A673 (cell line): ENCODE results near the gene YTHDC2. TPM values are rescaled to one million over a fixed set of nuclear protein-coding genes. Genes with fewer than 3 reads are reported as not detected.

Experiments
- Bru-seq: library from RNA; stranded (reverse); fragments of 400-500 nt; gene quantifications from one replicate; lab custom pipeline; 2021; lab: Mats Ljungman, UMichigan
- BruChase-seq, 2 experiments: library from RNA; stranded (reverse); fragments of 400-500 nt; gene quantifications; one replicate each; lab custom pipeline; 2021; lab: Mats Ljungman, UMichigan
- BruUV-seq: library from RNA; stranded (reverse); fragments of 400-500 nt; replicated peaks from 2 replicates; lab custom pipeline; 2021; lab: Mats Ljungman, UMichigan
- CTCF ChIA-PET: fragments of 300-600 bp; sonication (Branson Sonifier 250); formaldehyde crosslinking; loops from one replicate; lab custom pipeline; 2022; ENCODE audit warnings: antibody characterized with exemption; lab: Charles Lee
- POLR2A ChIA-PET: fragments of 300-600 bp; sonication (Branson Sonifier 250); formaldehyde crosslinking; loops from one replicate; lab custom pipeline; 2022; ENCODE audit warnings: antibody characterized with exemption; ENCODE audit not compliant: low non-redundant PET; lab: Charles Lee
- DNase-seq: peaks from one replicate; pipeline ENCODE4 v3.0.0-alpha.2; 2015; ENCODE audit warnings: low spot score
- H3K27ac ChIP-seq: fragments of 200-600 bp; sonication (generic); 2 replicates; pipeline ENCODE4 v1.5.1; 2016; ENCODE audit warnings: mixed run types, low read depth, mild to moderate bottlenecking, mixed read lengths, antibody characterized with exemption, low read length; ENCODE audit not compliant: poor library complexity, severe bottlenecking
- H3K27me3 ChIP-seq: fragments of 200-600 bp; sonication (generic); replicated peaks from 2 replicates; pipeline ENCODE4 v1.6.1; 2017; ENCODE audit warnings: mixed run types, low read depth, mild to moderate bottlenecking, mixed read lengths, antibody characterized with exemption, low read length; ENCODE audit not compliant: insufficient read depth, poor library complexity
- H3K36me3 ChIP-seq: fragments of 200-600 bp; sonication (generic); 2 replicates; pipeline ENCODE4 v1.6.1; 2016; ENCODE audit warnings: mixed run types, mild to moderate bottlenecking, mixed read lengths, antibody characterized with exemption, low read length; ENCODE audit not compliant: insufficient read depth, poor library complexity, severe bottlenecking
- H3K4me1 ChIP-seq: fragments of 200-600 bp; sonication (generic); 2 replicates; pipeline ENCODE4 v1.6.1; 2017; ENCODE audit warnings: mixed run types, mild to moderate bottlenecking, mixed read lengths, antibody characterized with exemption, low read length; ENCODE audit not compliant: insufficient read depth, poor library complexity, severe bottlenecking
- H3K4me3 ChIP-seq: fragments of 200-600 bp; sonication (generic); 2 replicates; pipeline ENCODE4 v1.5.1; 2016; ENCODE audit warnings: low read depth, mixed run types, mild to moderate bottlenecking, mixed read lengths, low read length; ENCODE audit not compliant: poor library complexity, severe bottlenecking
- H3K9me3 ChIP-seq: fragments of 200-600 bp; sonication (generic); 2 replicates; pipeline ENCODE4 v1.6.1; 2016; ENCODE audit warnings: mixed run types, low read depth, mild to moderate bottlenecking, mixed read lengths, antibody characterized with exemption, low read length; ENCODE audit not compliant: poor library complexity, severe bottlenecking
- CTCF ChIP-seq: fragments of 300-800, 200-600 bp; sonication (generic); conservative IDR thresholded peaks from 2 replicates; pipeline ENCODE4 v1.5.1; 2017; ENCODE audit warnings: low read depth, mild to moderate bottlenecking, antibody characterized with exemption, low read length, moderate library complexity, mixed read lengths
- EZH2 ChIP-seq: fragments of 200-600 bp; sonication (generic); IDR thresholded peaks from 2 replicates; pipeline ENCODE4 v1.6.1; 2017; ENCODE audit warnings: borderline replicate concordance, low read depth, mild to moderate bottlenecking, mixed read lengths, antibody characterized with exemption, low read length; ENCODE audit not compliant: poor library complexity, severe bottlenecking
- intact Hi-C: fragments of 100-400 bp; cut with micrococcal nuclease; formaldehyde crosslinking; loops from one replicate; pipeline ENCODE4 v1.10.0; 2022; ENCODE audit not compliant: unreplicated experiment
- long read RNA-seq: library from polyadenylated mRNA; stranded (forward); transcript quantifications from one replicate; pipeline ENCODE4 v2.0.0, GENCODE V29; 2022
- total RNA-seq: library from RNA; stranded (reverse); gene quantifications from 2 replicates; pipeline ENCODE4 v1.2.3, GENCODE V29; 2021

YTHDC2 gene
- 24.3 and 26.0 TPM in 2 replicates for total RNA-seq
- percentile 89 among the genes with signal in this experiment for Bru-seq, nascent RNA
- BruChase-seq, experiment 1, labeled RNA remaining after a 2-hour chase = percentile 88 among the genes with signal in this experiment
- BruChase-seq, experiment 2, labeled RNA remaining after a 6-hour chase = percentile 78 among the genes with signal in this experiment
- long read RNA-seq, full-length matches to known transcripts = 15 of 26 reads
- long read RNA-seq, partial matches to known transcripts = 2 of 26 reads
- long read RNA-seq, other reads (novel, unspliced or antisense) = 9 of 26 reads

GRCh38 chr5:113513384-113514288, at the start of gene YTHDC2:
Gene YTHDC2, plus strand, starts transcription at chr5:113513694. Its CDS starts 202 bp downstream, at chr5:113513896.
- TF ChIP-seq EZH2 (no peak), CTCF (peak; percentile 51; the same call in 1 of the 2 replicates)
- Histone ChIP-seq H3K27me3 (peaks cover 7% of the 10 kb centered on the region), H3K4me3 (peak within 1 kb of the TSS; percentile 94), H3K9me3 (no peaks in the 10 kb centered on the region), H3K36me3 (peaks cover 7% of the 10 kb centered on the region), H3K27ac (peak within 1 kb of the TSS; percentile 93), H3K4me1 (peaks cover 6% of the 10 kb centered on the region)
- BruUV-seq = no TSS peak
- CTCF ChIA-PET = no interaction called here
- intact Hi-C loops = loop anchor here (2.0 to 5.0 kb wide), 3 partner anchors 135 to 516 kb away; no protein-coding TSS in a partner anchor
- POLR2A ChIA-PET = no interaction called here
- DNase-seq = peak; percentile 92

DNA sequence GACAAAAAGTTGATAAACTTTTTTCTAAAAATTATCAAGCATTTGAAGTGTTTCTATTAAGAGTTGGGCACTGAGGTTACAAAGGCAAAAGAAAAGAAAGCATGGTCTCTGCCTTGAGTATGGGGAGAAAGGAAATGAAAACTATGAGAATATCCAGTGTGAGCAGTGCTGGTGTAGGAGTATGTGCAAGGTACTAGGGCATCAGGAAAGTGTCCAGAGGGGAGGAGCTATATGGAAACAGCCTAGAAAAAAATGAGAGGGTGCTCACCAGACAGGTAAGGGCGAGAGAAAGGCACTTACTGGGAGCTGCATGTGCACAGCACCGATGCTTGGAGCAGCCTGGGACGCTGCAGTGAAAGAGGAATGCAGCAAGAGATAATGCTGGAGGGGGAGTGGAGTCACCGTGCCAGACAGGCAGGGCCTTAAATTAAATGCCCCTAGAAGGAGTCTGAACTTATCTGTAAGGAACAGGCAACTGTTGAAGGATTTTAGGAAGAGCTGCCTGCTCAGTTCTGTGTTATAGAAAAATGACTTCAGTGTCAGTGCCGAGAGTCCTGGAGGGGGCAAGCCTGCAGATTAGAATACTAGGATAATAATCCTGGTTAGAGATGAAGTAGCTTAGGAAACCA, 39.3 kb upstream of the YTHDC2 start:
- no peak overlapping the region for H3K27ac ChIP-seq
- no peaks in the 10 kb centered on the region for H3K9me3 ChIP-seq
- BruUV-seq = no TSS peak
- intact Hi-C loops = no loop called here
- CTCF ChIA-PET = no interaction called here
- POLR2A ChIA-PET = interaction anchor here (0.7 kb wide), 1 partner anchor 19 kb away, joined by 3 read pairs; no protein-coding TSS in a partner anchor
- H3K36me3 ChIP-seq = no peaks in the 10 kb centered on the region
- DNase-seq = no peak
- H3K4me3 ChIP-seq = no peak overlapping the region
- no peaks in the 10 kb centered on the region for H3K27me3 ChIP-seq
- TF ChIP-seq CTCF (no peak), EZH2 (no peak)
- no peaks in the 10 kb centered on the region for H3K4me1 ChIP-seq

DNA sequence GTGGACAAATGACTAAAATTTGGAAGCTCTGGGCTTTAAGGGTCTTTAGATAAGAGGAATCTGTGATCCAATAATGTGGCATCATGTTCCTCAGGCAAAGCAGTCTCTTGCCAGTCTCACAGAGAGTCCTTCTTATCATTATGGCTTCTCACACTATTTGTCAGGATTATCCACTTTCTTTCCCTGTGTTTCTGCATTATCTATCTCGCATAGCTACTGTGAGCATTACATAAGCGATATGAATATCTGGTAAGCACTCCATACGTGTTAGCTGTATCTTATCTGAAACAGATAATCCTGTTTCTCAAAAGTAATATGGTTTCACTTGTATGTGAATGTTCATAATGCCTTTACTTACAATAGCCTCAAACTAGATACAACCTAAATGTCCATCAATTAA, 34.8 kb upstream of the YTHDC2 start:
- Histone ChIP-seq H3K36me3 (no peaks in the 10 kb centered on the region), H3K27me3 (peaks cover 5% of the 10 kb centered on the region), H3K4me1 (no peaks in the 10 kb centered on the region), H3K27ac (no peak overlapping the region), H3K4me3 (no peak overlapping the region), H3K9me3 (no peaks in the 10 kb centered on the region)
- CTCF ChIA-PET = no interaction called here
- no TSS peak for BruUV-seq
- intact Hi-C loops = no loop called here
- no peak for DNase-seq
- TF ChIP-seq CTCF (no peak), EZH2 (no peak)
- POLR2A ChIA-PET = no interaction called here
